ENCODE results near the gene EEF2. TPM values are rescaled to one million over a fixed set of nuclear protein-coding genes. Genes with fewer than 3 reads are reported as not detected.
A peak's percentile ranks its signal among the peaks of the same experiment; 100 is the strongest.

EEF2 gene
- total RNA-seq, 1 donor from 2014 or later = 1,871 TPM

Small RNAs within 50 kb of the gene (small RNA-seq; reads per million reads assigned to genes)
- 3.1 reads per million, percentile 90 among the genes with 10 or more reads in this experiment for gene SNORD37 (ENCODE audit: low replicate concordance)

Other genes with a start within 250 kb of the EEF2 start
- 12.3 TPM for gene APBA3, start 223.8 kb downstream of the EEF2 start, total RNA-seq
- gene MRPL54, start 222.8 kb downstream of the EEF2 start, total RNA-seq = 21.4 TPM
- gene RAX2, start 213.2 kb downstream of the EEF2 start, total RNA-seq = not detected
- gene MATK, start 199.1 kb downstream of the EEF2 start, total RNA-seq = 16.0 TPM
- gene ZFR2, start 116.4 kb downstream of the EEF2 start, total RNA-seq = 4.7 TPM
- gene ATCAY, start 104.8 kb downstream of the EEF2 start, total RNA-seq = 85.8 TPM
- gene NMRK2, start 52.4 kb downstream of the EEF2 start, total RNA-seq = not detected
- gene DAPK3, start 14.4 kb downstream of the EEF2 start, total RNA-seq = 48.7 TPM
- gene PIAS4, start 22.3 kb upstream of the EEF2 start, total RNA-seq = 12.8 TPM
- 2.7 TPM for gene ZBTB7A, start 81.4 kb upstream of the EEF2 start, total RNA-seq
- gene MAP2K2, start 138.7 kb upstream of the EEF2 start, total RNA-seq = 64.4 TPM
- not detected for gene CREB3L3, start 168.2 kb upstream of the EEF2 start, total RNA-seq
- 11.1 TPM for gene SIRT6, start 197.1 kb upstream of the EEF2 start, total RNA-seq
- 8.9 TPM for gene ANKRD24, start 197.2 kb upstream of the EEF2 start, total RNA-seq
- 0.25 TPM for gene EBI3, start 244.1 kb upstream of the EEF2 start, total RNA-seq